Endometrial microvascular endothelial cells (primary cell): Measurements from ENCODE around the gene CELF3. TPM values are rescaled to one million over a fixed set of nuclear protein-coding genes. Genes with fewer than 3 reads are reported as not detected.
"Not testable (repeated sequence)": the region's sequence is repeated elsewhere in the genome, so short reads cannot be mapped to it uniquely, and the experiment has no call there.

ENCODE experiments used
- in situ Hi-C: cut with HindIII; loops from 2 replicates; pipeline ENCODE4 v1.10.0; 2017; ENCODE audit warnings: low sequenced_read_pairs, low pct_unique_long_range_greater_than_20kb; ENCODE audit errors: inconsistent ontology term
- total RNA-seq: library from RNA; depleted of rRNA; stranded (reverse); fragments of >200 nt; gene quantifications from one replicate; pipeline ENCODE4 v1.2.3, GENCODE V29; 2015; ENCODE audit errors: inconsistent ontology term

The CELF3 gene
- not detected for total RNA-seq

DNA sequence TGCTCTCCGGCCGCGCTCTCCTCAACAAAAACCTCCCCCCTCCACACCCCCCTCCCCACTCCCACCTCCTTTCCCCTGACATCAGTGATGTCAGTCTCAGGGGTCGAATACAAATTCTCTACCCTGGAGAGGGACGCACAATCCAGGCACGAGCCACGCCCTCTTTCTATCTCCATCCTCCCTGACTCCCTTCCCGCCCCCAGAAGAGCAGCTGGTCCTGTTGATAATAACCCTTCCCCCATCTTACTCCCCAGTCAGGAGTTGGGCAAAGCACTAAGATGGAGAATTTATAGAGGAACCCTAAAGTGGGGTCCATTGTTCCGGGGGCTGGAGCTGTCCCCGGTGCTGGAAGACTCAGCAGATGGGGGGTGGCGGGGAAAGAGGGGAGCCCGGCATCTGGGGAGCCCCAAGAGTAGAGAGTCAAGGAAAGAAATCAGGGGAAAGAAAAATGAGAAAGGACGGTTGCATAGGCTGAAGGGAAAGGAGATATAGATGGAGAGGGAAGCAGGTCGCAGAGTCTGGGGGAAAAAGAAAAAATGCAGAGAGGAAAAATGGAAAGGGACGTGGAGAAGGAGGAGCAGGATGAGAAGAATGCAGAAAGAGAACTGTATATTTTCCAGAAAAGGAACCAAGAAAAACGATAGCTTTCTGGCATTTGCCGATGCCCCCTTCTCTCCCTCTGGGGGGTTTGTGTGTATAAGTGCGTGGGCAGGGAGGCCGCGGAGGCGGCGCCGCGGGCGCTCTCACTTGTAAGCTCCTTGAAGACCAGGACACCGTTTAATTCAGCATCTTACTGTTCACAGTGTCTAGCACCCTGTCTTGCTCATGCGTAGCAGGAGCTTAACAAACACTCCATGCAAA lies at the start of gene CELF3:
CELF3 (minus strand) TSS at position 33 of the 861 bp plus-strand sequence. CDS start 783 bp downstream, outside the sequence.
- in situ Hi-C loops: no loop called here

DNA sequence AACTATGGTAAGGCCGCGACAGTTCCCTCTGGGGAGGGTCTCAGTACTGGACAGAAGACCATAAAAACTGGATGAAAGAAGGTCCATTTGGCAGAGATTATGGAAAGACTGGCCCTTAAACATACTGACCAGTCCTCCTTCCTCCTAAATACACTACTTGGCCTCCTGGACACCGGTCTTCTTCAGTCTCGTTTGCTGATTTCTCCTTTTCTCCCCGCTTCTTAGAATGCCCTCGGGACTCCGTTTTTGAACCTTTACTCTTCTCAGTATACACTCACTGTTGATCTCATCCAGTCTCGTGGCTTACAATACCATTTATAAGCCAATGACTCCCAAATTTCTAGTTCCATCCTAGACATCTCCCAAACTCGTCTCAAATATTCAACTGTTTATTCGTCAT lies 47.4 kb upstream of the CELF3 start:
- in situ Hi-C loops: no loop called here

DNA sequence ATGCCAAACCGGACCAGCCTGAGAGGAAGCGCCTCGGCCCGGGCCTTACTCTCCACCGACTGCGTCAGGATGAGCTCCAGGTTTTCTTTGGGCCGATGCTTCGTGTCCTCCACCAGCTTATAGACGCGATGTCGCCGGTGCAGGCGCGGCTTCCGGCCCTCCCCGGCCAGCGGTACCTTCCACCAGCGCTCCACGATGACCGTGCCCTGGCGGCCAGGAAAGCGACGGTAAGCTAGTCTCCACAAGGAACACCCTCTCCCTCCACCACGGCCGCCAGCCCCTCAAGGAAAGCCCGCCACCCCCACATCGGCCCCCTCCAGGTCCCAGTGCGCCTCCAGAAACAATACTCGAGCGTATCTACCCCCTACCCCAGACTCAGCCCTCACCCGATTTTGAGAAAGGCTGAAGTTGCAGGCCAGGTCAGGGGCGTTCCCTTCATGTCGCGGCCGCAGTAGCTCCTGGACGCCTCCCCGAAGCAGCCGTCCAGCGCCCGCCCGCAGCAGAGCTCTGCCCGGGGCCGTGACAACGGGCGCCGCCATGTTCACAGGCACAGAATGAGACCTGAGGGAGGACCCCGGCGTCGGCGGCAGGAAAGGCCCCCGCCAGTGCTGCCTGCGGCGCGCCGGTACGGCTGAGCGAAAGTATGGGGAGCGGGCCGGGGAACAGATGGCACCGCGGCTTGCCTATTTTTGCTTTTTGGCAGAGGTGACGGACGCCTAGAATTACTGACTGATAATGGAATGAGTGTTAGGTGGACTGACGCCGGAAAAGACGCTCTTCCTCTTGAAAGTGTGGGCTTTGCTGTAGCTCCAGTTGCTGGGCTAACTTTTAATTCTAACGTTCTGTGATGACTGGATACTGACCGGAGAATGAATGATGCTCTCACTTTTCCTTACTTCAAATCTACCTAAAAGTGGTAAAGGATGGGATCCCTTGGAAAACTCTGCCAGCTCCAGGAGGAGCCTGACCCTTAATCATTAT lies 46.6 kb upstream of the CELF3 start, which contains the start of gene MRPL9:
MRPL9 (minus strand) TSS at position 556 of the 981 bp plus-strand sequence; CDS start at position 539, 17 bp downstream.
- in situ Hi-C loops: no loop called here

DNA sequence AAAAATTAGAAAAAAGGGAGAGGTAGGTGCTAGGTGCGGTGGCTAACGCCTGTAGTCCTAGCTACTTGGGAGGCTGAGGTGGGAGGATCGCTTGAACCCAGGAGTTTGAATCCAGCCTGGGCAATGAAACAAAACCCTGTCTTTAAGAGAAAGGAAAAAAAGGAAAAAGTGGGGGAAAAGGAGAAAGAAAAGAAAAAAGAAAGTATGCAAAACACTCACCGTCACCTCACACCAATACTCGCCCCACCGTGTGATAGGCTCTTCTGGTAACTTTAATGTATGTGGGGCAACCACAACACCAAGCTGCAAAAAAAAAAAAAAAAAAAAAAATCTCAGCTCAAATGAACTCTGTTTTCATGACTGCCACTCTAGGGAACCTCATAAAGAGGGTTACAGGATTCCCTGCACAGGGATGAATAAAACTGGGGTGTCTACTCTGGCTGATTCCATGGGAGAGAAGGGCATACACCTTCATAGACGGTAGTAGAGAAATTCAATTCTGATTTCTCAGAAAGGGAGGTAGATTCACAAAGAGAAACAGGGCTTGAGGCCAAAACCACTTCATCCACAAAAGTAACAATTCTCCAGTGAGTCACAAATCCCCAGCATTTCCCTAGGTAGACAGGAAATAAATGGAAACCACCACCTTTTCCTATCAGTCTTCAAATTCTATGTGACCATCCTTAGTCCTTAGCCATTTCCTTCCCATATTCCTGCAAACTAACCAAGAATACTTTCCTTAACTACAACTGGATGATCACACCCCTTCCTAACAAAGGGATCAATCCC lies 44.2 kb upstream of the CELF3 start:
- in situ Hi-C loops: no loop called here

DNA sequence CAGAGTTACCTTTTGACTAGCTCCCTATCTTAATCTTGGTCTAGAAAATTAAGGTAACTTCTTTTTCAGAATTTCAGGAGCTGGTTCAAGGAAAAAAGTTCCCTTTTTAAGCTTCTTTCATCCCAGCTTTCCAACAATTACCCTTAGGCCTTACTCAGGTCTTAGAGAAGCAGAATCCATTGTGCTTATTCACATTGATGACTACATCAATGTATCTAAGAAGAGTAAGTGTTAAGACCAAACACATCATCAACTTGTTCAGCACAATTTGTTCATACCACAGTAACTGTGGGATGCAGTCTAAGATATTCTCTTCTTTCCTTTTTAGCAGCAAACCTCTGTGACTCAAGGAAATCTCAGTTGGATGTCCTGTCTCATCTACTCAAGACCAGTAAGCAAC lies 42.6 kb upstream of the CELF3 start:
- in situ Hi-C loops: no loop called here

DNA sequence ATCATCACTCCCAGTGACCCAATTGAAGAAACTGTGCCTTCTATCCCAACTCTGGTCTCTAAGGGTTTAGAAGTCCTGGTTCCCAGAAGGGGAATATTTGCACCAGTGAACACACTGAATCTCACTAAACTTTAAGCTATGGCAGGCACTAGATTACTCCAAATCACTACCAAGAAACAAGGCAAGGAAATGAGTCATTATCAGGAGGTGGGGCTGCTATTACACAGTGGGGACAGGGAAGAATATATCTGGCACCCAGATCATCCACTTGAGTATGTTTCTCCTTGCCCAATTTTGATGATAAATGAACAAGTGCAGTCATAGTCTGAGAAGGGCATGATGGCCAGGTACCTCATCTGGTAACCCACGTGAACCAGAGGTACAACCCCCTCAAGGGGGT lies 39.7 kb upstream of the CELF3 start:
- in situ Hi-C loops: no loop called here

DNA sequence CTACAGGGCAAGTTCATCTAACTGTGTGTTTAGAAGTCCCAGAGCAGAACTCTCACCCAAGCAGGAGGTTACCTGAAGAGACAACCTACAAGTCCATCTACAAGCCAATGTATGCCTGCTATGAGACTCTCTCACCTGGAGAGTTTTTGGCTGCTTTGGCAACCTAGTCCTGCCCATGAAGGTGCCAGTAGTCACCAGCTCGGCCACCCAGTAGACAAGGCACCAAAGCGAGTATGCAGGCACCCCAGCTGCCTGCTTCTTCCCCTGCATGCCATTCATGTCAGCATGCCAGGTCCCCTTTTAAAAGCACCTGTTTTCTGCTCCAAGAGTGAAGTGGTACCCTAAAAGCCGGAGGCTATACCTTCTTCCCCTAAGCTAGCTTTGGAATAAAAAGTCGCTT lies 24.9 kb upstream of the CELF3 start:
- in situ Hi-C loops: no loop called here

DNA sequence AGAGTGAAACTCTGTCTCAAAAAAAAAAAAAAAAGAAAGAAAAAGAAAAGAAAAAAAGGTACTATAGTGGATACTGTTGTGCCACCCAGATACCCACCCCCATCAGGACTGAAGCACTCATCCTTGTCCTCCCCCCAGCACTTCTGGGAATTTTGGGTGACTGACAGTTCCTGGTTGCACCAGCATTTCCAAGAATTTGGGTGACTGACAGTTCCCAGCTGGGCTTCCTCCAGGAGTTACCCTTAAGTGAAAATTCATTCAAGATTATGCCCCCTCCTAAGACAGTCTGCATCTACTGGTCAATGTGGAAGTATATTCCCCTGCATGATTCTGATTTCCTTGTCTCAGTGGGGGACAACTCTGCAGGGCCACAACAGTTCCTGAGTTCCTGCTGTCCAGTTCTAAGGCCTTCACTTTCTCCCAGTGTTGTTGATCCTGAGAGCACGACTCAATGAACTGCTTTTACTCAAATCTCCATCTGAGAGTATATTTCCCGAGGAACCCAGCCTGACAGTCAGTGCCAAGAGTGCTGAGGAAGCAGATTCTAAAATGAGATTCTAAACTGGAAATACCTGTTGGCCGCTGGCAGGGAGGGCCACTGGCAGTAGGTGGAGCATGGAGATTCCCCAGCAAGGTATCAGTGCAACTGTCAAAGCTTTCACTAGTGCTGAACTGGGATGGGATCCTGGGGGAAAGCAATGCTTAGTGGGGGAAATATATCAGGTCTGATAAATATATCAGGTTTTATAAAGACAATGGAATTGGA lies 23.2 kb upstream of the CELF3 start:
- in situ Hi-C loops: no loop called here

DNA sequence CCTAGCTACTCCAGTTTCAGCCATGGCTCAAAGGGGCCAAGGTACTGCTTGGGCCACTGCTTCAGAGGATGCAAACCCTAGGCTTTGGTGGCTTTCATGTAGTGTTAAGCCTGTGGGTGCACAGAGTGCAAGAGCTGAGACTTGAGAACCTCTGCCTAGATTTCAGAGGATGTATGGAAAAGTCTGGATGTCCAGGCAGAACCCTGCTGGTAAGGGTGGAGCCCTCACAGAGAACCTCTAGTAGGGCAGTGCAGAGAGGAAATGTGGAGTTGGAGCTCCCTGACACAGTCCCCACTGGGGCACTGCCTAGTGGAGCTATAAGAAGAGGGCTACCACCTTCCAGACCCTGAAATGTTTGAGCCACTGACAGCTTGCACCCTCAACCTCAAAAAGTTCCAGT lies 20.9 kb upstream of the CELF3 start:
- in situ Hi-C loops: no loop called here

DNA sequence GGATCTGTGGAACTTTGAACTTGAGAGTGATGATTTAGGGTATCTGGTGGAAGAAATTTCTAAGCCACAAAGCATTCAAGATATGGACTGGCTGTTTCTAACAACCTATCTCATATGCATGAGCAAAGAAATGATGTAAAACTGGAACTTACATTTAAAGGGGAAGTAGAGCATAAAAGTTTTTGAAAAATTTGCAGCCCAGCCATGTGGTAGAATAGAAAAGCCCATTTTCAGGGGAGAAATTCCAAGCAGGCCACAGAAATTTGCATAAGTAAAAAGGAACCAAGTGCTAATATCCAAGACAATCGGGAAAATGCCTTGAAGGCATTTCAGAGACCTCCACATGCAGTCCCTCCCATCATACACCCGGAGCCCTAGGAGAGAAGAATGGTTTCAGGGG lies 20.4 kb upstream of the CELF3 start:
- in situ Hi-C loops: no loop called here

DNA sequence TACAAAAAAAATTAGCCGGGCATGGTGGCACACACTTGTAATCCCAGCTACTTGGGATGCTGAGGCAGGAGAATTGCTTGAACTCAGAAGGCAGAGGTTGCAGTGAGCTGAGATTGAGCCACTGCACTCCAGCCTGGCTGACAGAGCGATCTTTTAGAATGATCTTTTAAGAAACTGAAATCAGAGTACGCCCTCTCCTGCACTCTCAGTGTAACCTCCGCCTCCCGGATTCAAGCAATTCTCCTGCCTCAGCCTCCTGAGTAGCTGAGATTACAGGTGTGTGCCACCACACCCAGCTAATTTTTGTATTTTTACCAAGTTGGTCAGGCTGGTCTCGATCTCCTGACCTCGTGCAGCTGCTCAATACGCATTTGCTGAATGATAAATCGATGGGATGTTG lies 17.4 kb upstream of the CELF3 start:
- in situ Hi-C loops: not testable (repeated sequence)

DNA sequence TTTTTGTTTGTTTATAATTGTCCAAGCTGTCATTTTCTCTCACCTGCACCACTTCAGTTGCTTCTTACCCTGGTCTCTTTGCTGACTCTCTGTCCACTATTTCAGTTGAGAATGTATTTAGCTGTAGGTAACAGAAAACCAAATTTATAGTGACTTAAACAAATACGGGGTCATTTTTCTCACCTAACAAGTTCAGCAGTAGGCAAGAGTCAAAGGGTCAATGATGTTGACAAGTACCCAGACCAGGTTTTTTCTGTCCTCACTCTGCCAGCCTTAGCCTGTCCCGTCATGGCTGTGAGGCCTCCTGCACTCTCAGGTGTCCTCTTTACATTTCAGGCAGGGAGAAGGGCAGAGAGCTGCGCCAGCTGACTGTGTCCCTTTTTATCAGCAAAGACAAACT lies 16.5 kb upstream of the CELF3 start:
- in situ Hi-C loops: no loop called here

DNA sequence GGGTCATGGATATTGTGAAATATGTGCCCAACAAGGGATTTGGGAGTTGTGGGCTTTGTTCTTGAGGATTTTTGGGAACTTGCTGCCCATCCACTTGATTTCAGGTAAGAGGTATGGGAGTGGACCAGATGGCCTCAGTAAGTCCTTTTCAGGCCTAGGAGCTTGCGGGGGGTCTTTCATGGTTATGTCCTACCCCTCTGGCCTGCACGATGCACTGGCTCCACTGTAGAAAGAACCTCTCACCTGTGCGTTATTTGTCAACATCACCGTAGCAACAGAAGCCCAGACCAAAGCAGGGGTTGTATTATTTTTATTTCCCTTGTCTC lies 13.3 kb upstream of the CELF3 start:
- in situ Hi-C loops: no loop called here

DNA sequence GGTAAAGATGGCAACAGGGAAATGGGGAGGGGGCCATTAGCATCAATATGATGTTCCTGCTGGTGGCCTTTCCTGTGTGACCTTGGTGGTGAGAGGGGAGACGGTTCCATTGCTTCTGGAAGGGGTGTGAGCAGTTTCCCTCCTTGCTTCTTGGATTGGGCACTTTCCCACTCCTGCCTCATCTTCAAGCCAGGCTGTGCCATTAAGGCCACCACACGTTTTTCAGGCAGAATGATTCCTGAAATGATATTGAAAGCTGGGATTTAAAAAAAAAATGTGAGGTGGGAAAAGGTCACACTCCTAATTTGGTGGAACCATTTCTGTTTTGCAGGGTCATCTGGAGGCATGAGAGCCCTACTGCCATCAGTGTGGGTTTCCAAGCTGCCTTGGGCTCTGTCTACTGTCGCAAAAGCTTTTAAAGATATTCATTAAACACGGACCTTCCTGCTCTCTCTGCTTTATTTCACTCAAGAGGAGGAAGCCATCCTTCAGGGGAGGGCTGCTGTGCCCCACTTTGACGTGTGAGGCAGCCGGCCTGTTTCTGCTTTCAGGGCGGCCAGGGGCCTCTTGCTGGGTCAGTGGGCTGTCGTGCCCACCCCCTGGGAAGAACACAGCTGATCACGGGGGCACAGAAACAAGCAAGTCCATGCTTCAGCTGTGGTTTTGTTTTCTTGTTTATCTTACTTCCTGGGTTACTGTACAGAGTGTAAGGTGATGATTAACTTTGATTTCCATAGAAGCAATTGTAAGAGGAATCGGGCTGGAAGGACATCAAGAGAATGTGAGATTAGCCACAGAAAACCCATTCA lies 12.8 kb upstream of the CELF3 start:
- in situ Hi-C loops: no loop called here

DNA sequence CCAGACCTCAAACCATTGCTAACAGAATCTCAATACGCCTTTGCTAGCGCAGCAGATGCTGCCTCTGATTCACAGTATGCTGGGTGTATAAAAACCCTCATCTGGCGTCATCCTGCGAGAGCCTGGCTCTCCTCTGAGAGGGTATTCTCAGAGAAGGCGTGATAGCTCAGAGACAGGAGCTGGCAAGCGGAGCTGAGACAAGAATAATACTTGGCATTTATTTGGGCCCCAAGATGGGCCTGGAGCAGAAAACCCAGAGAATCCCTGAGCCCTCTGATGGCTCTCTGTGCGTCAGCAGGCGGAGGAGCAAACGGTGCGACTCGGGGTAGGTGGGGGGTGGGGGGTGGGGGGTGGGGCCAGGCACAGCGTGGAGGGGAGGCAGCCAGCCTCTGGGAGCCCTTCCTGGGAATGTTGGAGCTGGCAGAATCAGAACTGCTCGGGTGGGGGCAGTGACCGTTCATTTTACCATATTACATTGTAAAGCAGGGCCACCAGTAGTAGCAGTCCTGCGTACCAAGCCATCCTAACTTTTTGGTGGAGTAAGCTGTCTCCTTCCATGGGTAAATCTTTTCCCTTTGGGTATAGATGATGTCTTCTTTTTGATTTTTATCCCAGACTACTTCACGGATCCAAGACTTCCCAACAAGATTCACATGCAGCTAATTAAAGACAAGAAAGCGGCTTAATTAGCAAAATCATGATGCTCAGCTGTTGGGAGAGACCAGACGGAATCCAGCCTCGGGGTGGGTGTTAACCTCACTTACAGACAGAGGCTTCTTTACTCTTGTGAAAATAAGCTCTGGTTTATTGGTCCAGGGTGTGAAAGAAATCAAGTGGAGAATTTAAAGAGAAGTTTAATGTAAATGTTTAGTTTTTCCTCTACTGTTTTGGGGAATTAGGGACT lies 11.8 kb upstream of the CELF3 start:
- in situ Hi-C loops: no loop called here

DNA sequence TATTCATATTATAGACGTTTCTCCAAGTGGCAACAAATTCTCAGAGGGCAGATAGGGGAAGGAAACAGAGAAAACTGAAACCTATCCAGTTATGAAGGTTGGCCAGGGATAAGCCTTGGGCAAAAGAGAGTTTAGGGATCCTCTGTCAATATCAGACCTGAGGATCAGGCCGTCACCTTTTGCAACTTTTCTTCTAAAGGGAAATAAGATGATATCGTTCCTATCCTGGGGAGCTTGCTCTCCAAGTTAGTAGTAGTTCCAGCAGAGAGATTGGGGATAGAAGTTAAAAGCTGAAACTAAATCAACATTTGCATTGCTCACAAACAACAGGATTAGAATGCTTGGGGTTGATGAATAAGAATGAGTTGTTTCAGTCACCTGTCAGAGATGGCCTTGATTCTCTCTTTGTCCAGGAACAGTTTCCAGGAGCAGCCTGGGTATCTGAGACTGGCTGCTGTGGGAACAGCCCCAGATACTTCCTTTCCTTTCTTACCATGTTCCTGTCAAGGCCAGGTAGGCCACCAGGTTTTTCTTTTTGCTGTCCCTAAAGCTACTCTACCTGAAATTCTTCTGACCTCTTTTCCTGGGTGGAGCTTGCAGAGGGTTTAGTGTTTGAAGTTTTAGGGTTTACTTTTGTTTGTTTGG lies 7.2 kb upstream of the CELF3 start:
- in situ Hi-C loops: no loop called here
